ENCODE measurements around the gene H2AZ2. TPM values are rescaled to one million over a fixed set of nuclear protein-coding genes. Genes with fewer than 3 reads are reported as not detected.
"Not testable (repeated sequence)": the region's sequence is repeated elsewhere in the genome, so short reads cannot be mapped to it uniquely, and the experiment has no call there.

H2AZ2 gene
- total RNA-seq, 1 experiment from 2014 or later = 354 TPM

GRCh38 chr7:44846816-44847508 is 925 bp downstream of the H2AZ2 start:
- peaks cover 13% of the 10 kb centered on the region for H3K36me3 ChIP-seq (ENCODE audit: low read depth)
- TF ChIP-seq CTCF (conservative IDR thresholded peaks at IDR 0.05) (no peak), EZH2 (IDR thresholded peaks at IDR 0.05; ENCODE audit: low read depth) (no peak)
- H3K27ac ChIP-seq = peak overlapping the region; percentile 51
- no peaks in the 10 kb centered on the region for H3K9me3 ChIP-seq (ENCODE audit: insufficient read depth, low read depth)
- H3K4me3 ChIP-seq = peak overlapping the region; percentile 69
- H3K27me3 ChIP-seq (ENCODE audit: insufficient read depth, low read depth) = no peaks in the 10 kb centered on the region
- ChIA-PET CTCF (interaction anchor here (0.7 to 1.2 kb wide), 4 partner anchors 86 to 369 kb away, joined by 3 to 4 read pairs (median 3); partner anchors contain the start of gene DDX56), POLR2A (ENCODE audit: unreplicated experiment) (interaction anchor here (0.6 kb wide), 3 partner anchors 139 to 266 kb away, joined by 3 to 10 read pairs (median 3); no protein-coding TSS in a partner anchor)
- intact Hi-C loops (cut with micrococcal nuclease; ENCODE audit: unreplicated experiment) = loop anchor here (5.0 to 10.0 kb wide), 2 partner anchors 100 to 172 kb away; partner anchors contain the start of gene ZMIZ2
- peaks cover 64% of the 10 kb centered on the region for H3K79me2 ChIP-seq (ENCODE audit: low read depth)
- BruUV-seq (replicated peaks) = no TSS peak
- peak overlapping the region; percentile 96 for H3K4me2 ChIP-seq
- peaks cover 38% of the 10 kb centered on the region for H4K20me1 ChIP-seq (ENCODE audit: insufficient read depth)
- H3K4me1 ChIP-seq (replicated peaks; ENCODE audit: insufficient read depth) = peaks cover 27% of the 10 kb centered on the region
- peaks cover 34% of the 10 kb centered on the region for H3F3A ChIP-seq (ENCODE audit: insufficient read depth, low read depth)
- DNase-seq = no peak
- H3K9me2 ChIP-seq (ENCODE audit: insufficient read depth) = no peaks in the 10 kb centered on the region
- peak overlapping the region; percentile 79 for H2AFZ ChIP-seq

GRCh38 chr7:44846390-44846789 is 1.5 kb downstream of the H2AZ2 start:
- intact Hi-C loops (cut with micrococcal nuclease; ENCODE audit: unreplicated experiment) = loop anchor here (5.0 to 10.0 kb wide), 2 partner anchors 99 to 172 kb away; partner anchors contain the start of gene ZMIZ2
- not testable (repeated sequence) for DNase-seq; H3K9me3 ChIP-seq (ENCODE audit: insufficient read depth, low read depth); H3K9me2 ChIP-seq (ENCODE audit: insufficient read depth); BruUV-seq (replicated peaks); H3K27me3 ChIP-seq (ENCODE audit: insufficient read depth, low read depth)
- H3K4me3 ChIP-seq = peak overlapping the region; percentile 69
- ChIA-PET CTCF (interaction anchor here (0.6 to 1.0 kb wide), 5 partner anchors 87 to 370 kb away, joined by 3 to 4 read pairs (median 3); no protein-coding TSS in a partner anchor), POLR2A (ENCODE audit: unreplicated experiment) (interaction anchor here (0.6 kb wide), 2 partner anchors 21 to 139 kb away, joined by 3 to 7 read pairs; no protein-coding TSS in a partner anchor)
- H3F3A ChIP-seq (ENCODE audit: insufficient read depth, low read depth) = peaks cover 34% of the 10 kb centered on the region
- H3K4me2 ChIP-seq = peak overlapping the region; percentile 96
- 0 out of 2 replicates have a peak overlapping the region, but pooled peaks have one; percentile 51 for H3K27ac ChIP-seq
- H2AFZ ChIP-seq = peak overlapping the region; percentile 79; the same call in 1 of the 2 replicates
- H3K4me1 ChIP-seq (replicated peaks; ENCODE audit: insufficient read depth) = peaks cover 27% of the 10 kb centered on the region
- peaks cover 18% of the 10 kb centered on the region for H3K36me3 ChIP-seq (ENCODE audit: low read depth)
- H3K79me2 ChIP-seq (ENCODE audit: low read depth) = peaks cover 69% of the 10 kb centered on the region
- peaks cover 38% of the 10 kb centered on the region for H4K20me1 ChIP-seq (ENCODE audit: insufficient read depth)

DNA sequence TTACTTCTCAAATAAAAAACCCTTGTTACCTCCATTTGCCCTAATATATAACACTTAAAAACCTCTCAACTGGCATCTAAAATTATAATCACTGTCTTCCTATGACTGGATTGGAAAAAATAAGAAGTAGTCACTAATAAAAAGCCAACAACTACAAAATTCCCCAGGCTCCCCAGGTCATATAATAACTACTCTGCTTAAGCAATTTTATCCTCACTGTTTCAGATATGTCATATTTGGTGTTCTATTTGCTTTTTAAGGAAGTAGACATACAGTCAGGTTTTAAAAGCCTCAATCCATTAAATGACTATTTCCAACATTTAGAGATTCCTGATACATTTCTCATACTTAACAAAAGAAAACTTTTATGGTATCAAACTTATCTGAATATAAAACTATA is 2.4 kb downstream of the H2AZ2 start:
- no TSS peak for BruUV-seq (replicated peaks)
- H3K9me2 ChIP-seq (ENCODE audit: insufficient read depth) = no peaks in the 10 kb centered on the region
- H3K79me2 ChIP-seq (ENCODE audit: low read depth) = peaks cover 79% of the 10 kb centered on the region
- CTCF ChIA-PET = interaction anchor here (0.6 to 1.8 kb wide), 2 partner anchors 258 to 291 kb away, joined by 3 to 6 read pairs; no protein-coding TSS in a partner anchor
- intact Hi-C loops (cut with micrococcal nuclease; ENCODE audit: unreplicated experiment) = loop anchor here (5.0 to 10.0 kb wide), 2 partner anchors 98 to 171 kb away; partner anchors contain the start of gene ZMIZ2
- no peak for DNase-seq
- peaks cover 38% of the 10 kb centered on the region for H4K20me1 ChIP-seq (ENCODE audit: insufficient read depth)
- peaks cover 27% of the 10 kb centered on the region for H3K4me1 ChIP-seq (replicated peaks; ENCODE audit: insufficient read depth)
- peak overlapping the region; percentile 96 for H3K4me2 ChIP-seq
- peaks cover 32% of the 10 kb centered on the region for H3F3A ChIP-seq (ENCODE audit: insufficient read depth, low read depth)
- TF ChIP-seq EZH2 (IDR thresholded peaks at IDR 0.05; ENCODE audit: low read depth) (no peak), CTCF (conservative IDR thresholded peaks at IDR 0.05) (no peak)
- no peak overlapping the region for H3K27ac ChIP-seq
- POLR2A ChIA-PET (ENCODE audit: unreplicated experiment) = no interaction called here
- no peaks in the 10 kb centered on the region for H3K27me3 ChIP-seq (ENCODE audit: insufficient read depth, low read depth)
- H3K9me3 ChIP-seq (ENCODE audit: insufficient read depth, low read depth) = no peaks in the 10 kb centered on the region
- H2AFZ ChIP-seq = no peak overlapping the region
- H3K36me3 ChIP-seq (ENCODE audit: low read depth) = peaks cover 26% of the 10 kb centered on the region
- peak overlapping the region; percentile 69; the same call in 1 of the 2 replicates for H3K4me3 ChIP-seq

- not testable (repeated sequence) for H3K27ac ChIP-seq; BruUV-seq (replicated peaks); H3K27me3 ChIP-seq (ENCODE audit: insufficient read depth, low read depth); H3K9me2 ChIP-seq (ENCODE audit: insufficient read depth); H3K9me3 ChIP-seq (ENCODE audit: insufficient read depth, low read depth); DNase-seq; H3K4me3 ChIP-seq; H3K4me2 ChIP-seq; H2AFZ ChIP-seq
- Histone ChIP-seq H4K20me1 (ENCODE audit: insufficient read depth) (peaks cover 43% of the 10 kb centered on the region), H3K79me2 (ENCODE audit: low read depth) (peaks cover 86% of the 10 kb centered on the region), H3K36me3 (ENCODE audit: low read depth) (peaks cover 35% of the 10 kb centered on the region), H3F3A (ENCODE audit: insufficient read depth, low read depth) (peaks cover 11% of the 10 kb centered on the region), H3K4me1 (replicated peaks; ENCODE audit: insufficient read depth) (peaks cover 21% of the 10 kb centered on the region)
- CTCF ChIA-PET = interaction anchor here (0.6 to 1.8 kb wide), 6 partner anchors 179 to 1354 kb away, joined by 3 to 6 read pairs (median 3); no protein-coding TSS in a partner anchor
- intact Hi-C loops (cut with micrococcal nuclease; ENCODE audit: unreplicated experiment) = loop anchor here (10.0 kb wide), 1 partner anchor 169 kb away; no protein-coding TSS in a partner anchor
- POLR2A ChIA-PET (ENCODE audit: unreplicated experiment) = interaction anchor here (0.6 kb wide), 1 partner anchor 158 kb away, joined by 9 read pairs; no protein-coding TSS in a partner anchor
Measured at GRCh38 chr7:44843440-44843839, 4.4 kb downstream of the H2AZ2 start.

- H2AFZ ChIP-seq; BruUV-seq (replicated peaks); CTCF ChIA-PET; H3K9me3 ChIP-seq (ENCODE audit: insufficient read depth, low read depth); H3K27me3 ChIP-seq (ENCODE audit: insufficient read depth, low read depth); H3K4me3 ChIP-seq; DNase-seq; H3K4me2 ChIP-seq; H3K9me2 ChIP-seq (ENCODE audit: insufficient read depth); H3K27ac ChIP-seq: not testable (repeated sequence)
- peaks cover 92% of the 10 kb centered on the region for H3K79me2 ChIP-seq (ENCODE audit: low read depth)
- peaks cover 21% of the 10 kb centered on the region for H3K4me1 ChIP-seq (replicated peaks; ENCODE audit: insufficient read depth)
- POLR2A ChIA-PET (ENCODE audit: unreplicated experiment) = interaction anchor here (0.6 kb wide), 1 partner anchor 159 kb away, joined by 9 read pairs; no protein-coding TSS in a partner anchor
- intact Hi-C loops (cut with micrococcal nuclease; ENCODE audit: unreplicated experiment) = loop anchor here (10.0 kb wide), 1 partner anchor 168 kb away; no protein-coding TSS in a partner anchor
- peaks cover 11% of the 10 kb centered on the region for H3F3A ChIP-seq (ENCODE audit: insufficient read depth, low read depth)
- peaks cover 44% of the 10 kb centered on the region for H4K20me1 ChIP-seq (ENCODE audit: insufficient read depth)
- H3K36me3 ChIP-seq (ENCODE audit: low read depth) = peaks cover 35% of the 10 kb centered on the region
Measured at GRCh38 chr7:44842675-44843074, 5.2 kb downstream of the H2AZ2 start.

Data from PC-9 (cell line).